IMR-90 (cell line): Measurements from ENCODE around the gene KDM5A. TPM values are rescaled to one million over a fixed set of nuclear protein-coding genes. Genes with fewer than 3 reads are reported as not detected.

Experiments used
- ATAC-seq: fragments of 200-7000 bp; cut with Tn5 transposase; 2 replicates; pipeline ENCODE4 v1.9.1; 2020; ENCODE audit warnings: low read depth, mild to moderate bottlenecking, moderate library complexity
- BruUV-seq: library from RNA; stranded (reverse); fragments of 400-500 nt; replicated peaks from 2 replicates; lab custom pipeline; 2021; lab: Mats Ljungman, UMichigan
- CTCF ChIA-PET: fragments of 300-600 bp; formaldehyde crosslinking; extraction: SDS; loops from one replicate; lab custom pipeline; 2021; ENCODE audit warnings: antibody characterized with exemption; lab: Yijun Ruan, JAX
- POLR2A ChIA-PET: fragments of 300-600 bp; sonication (Branson Sonifier 250); formaldehyde crosslinking; loops from one replicate; lab custom pipeline; 2022; ENCODE audit warnings: antibody characterized with exemption; ENCODE audit not compliant: unreplicated experiment; lab: Charles Lee
- DNase-seq: peaks from one replicate; pipeline ENCODE4 v3.0.0; 2013
- H2AFZ ChIP-seq: replicated peaks from 2 replicates; pipeline ENCODE3; 2013; ENCODE audit warnings: low read length, mild to moderate bottlenecking; ENCODE audit not compliant: poor library complexity
- H2AK5ac ChIP-seq: 2 replicates; pipeline ENCODE4 v1.6.1; 2013; ENCODE audit warnings: low read depth, low read length, inconsistent platforms
- H2AK9ac ChIP-seq: replicated peaks from 2 replicates; pipeline ENCODE3; 2013; ENCODE audit warnings: mild to moderate bottlenecking, low read depth, low read length, moderate library complexity; ENCODE audit not compliant: poor library complexity
- H2BK120ac ChIP-seq: 2 replicates; pipeline ENCODE4 v1.6.1; 2013; ENCODE audit warnings: low read depth, low read length, inconsistent platforms
- H2BK15ac ChIP-seq: 3 replicates; pipeline ENCODE4 v1.6.1; 2013; ENCODE audit warnings: low read depth, low read length, inconsistent platforms
- H2BK20ac ChIP-seq: 2 replicates; pipeline ENCODE4 v1.6.1; 2013; ENCODE audit warnings: low read depth, mild to moderate bottlenecking, inconsistent platforms, low read length, moderate library complexity
- H2BK5ac ChIP-seq: 2 replicates; pipeline ENCODE4 v1.6.1; 2013; ENCODE audit warnings: mild to moderate bottlenecking, low read depth, low read length, inconsistent platforms; ENCODE audit not compliant: poor library complexity, severe bottlenecking
- H3K14ac ChIP-seq: replicated peaks from 2 replicates; pipeline ENCODE4 v1.6.1; 2013; ENCODE audit warnings: low read depth, low read length, inconsistent platforms
- H3K18ac ChIP-seq: 2 replicates; pipeline ENCODE4 v1.6.1; 2013; ENCODE audit warnings: low read depth, low read length, control low read depth
- H3K23ac ChIP-seq: 2 replicates; pipeline ENCODE4 v1.6.1; 2013; ENCODE audit warnings: low read depth, low read length, inconsistent platforms
- H3K27ac ChIP-seq: 2 replicates; pipeline ENCODE4 v1.5.1; 2013; ENCODE audit warnings: mild to moderate bottlenecking, control low read depth, low read length; ENCODE audit not compliant: insufficient read depth
- H3K27me3 ChIP-seq: 2 replicates; pipeline ENCODE4 v1.6.1; 2013; ENCODE audit warnings: low read length; ENCODE audit not compliant: control insufficient read depth, insufficient read depth
- H3K36me3 ChIP-seq: 2 replicates; pipeline ENCODE4 v1.6.1; 2013; ENCODE audit warnings: low read length, mixed read lengths; ENCODE audit not compliant: control insufficient read depth, insufficient read depth
- H3K4ac ChIP-seq: 2 replicates; pipeline ENCODE4 v1.6.1; 2013; ENCODE audit warnings: low read depth, low read length, inconsistent platforms
- H3K4me1 ChIP-seq: 2 replicates; pipeline ENCODE4 v1.6.1; 2013; ENCODE audit warnings: low read length, mixed read lengths; ENCODE audit not compliant: control insufficient read depth, insufficient read depth
- H3K4me2 ChIP-seq: 2 replicates; pipeline ENCODE4 v1.6.1; 2013; ENCODE audit warnings: low read depth, mild to moderate bottlenecking, control low read depth, low read length, moderate library complexity
- H3K4me3 ChIP-seq: 2 replicates; pipeline ENCODE4 v1.5.1; 2013; ENCODE audit warnings: low read depth, mild to moderate bottlenecking, control low read depth, low read length, moderate library complexity; ENCODE audit not compliant: insufficient read depth
- H3K56ac ChIP-seq: 2 replicates; pipeline ENCODE4 v1.6.1; 2013; ENCODE audit warnings: low read length, inconsistent platforms; ENCODE audit not compliant: insufficient read depth; ENCODE audit errors: extremely low read depth
- H3K79me1 ChIP-seq, 2 experiments: 2 replicates each; pipeline ENCODE4 v1.6.1; 2013; ENCODE audit warnings: low read length in 2 of 2, inconsistent platforms in 1 of 2, low read depth in 1 of 2
- H3K9ac ChIP-seq: 2 replicates; pipeline ENCODE4 v1.6.1; 2013; ENCODE audit warnings: low read depth, low read length, control low read depth
- H3K9me1 ChIP-seq: 2 replicates; pipeline ENCODE4 v1.6.1; 2013; ENCODE audit warnings: low read length, inconsistent platforms; ENCODE audit not compliant: insufficient read depth
- H3K9me3 ChIP-seq: 2 replicates; pipeline ENCODE4 v1.6.1; 2013; ENCODE audit warnings: low read length; ENCODE audit not compliant: control insufficient read depth, insufficient read depth
- H4K20me1 ChIP-seq: 2 replicates; pipeline ENCODE4 v1.6.1; 2013; ENCODE audit warnings: low read length, inconsistent platforms; ENCODE audit not compliant: insufficient read depth
- H4K5ac ChIP-seq: 2 replicates; pipeline ENCODE4 v1.6.1; 2013; ENCODE audit warnings: mild to moderate bottlenecking, low read depth, low read length, control low read depth
- H4K8ac ChIP-seq, 2 experiments: 2 replicates each; pipeline ENCODE4 v1.6.1; 2013; ENCODE audit warnings: low read depth in 2 of 2, low read length in 2 of 2, control low read depth in 1 of 2, inconsistent platforms in 1 of 2
- H4K91ac ChIP-seq: 2 replicates; pipeline ENCODE4 v1.6.1; 2013; ENCODE audit warnings: low read depth, low read length, inconsistent platforms; ENCODE audit not compliant: insufficient read depth
- BHLHE40 ChIP-seq: fragments of 150-350 bp; IDR thresholded peaks from 2 replicates; pipeline ENCODE4 v1.6.1; 2016; ENCODE audit warnings: mild to moderate bottlenecking, low read depth, low read length
- CEBPB ChIP-seq: IDR thresholded peaks from 2 replicates; pipeline ENCODE4 v1.6.1; 2012; ENCODE audit warnings: low read depth, low read length, improper control_type of control experiment
- CTCF ChIP-seq: conservative IDR thresholded peaks from 2 replicates; pipeline ENCODE4 v1.5.1; 2012; ENCODE audit warnings: mild to moderate bottlenecking, low read depth, low read length, improper control_type of control experiment
- ELK1 ChIP-seq: fragments of 150-350 bp; IDR thresholded peaks from 2 replicates; pipeline ENCODE4 v1.6.1; 2016; ENCODE audit warnings: low read depth, mild to moderate bottlenecking, low read length, moderate library complexity, borderline replicate concordance
- FOS ChIP-seq: fragments of 150-350 bp; IDR thresholded peaks from 2 replicates; pipeline ENCODE4 v1.6.1; 2016; ENCODE audit warnings: low read depth, low read length
- MAFK ChIP-seq: IDR thresholded peaks from 2 replicates; pipeline ENCODE4 v1.6.1; 2012; ENCODE audit warnings: low read depth, low read length, improper control_type of control experiment
- MXI1 ChIP-seq: IDR thresholded peaks from 2 replicates; pipeline ENCODE4 v1.6.1; 2012; ENCODE audit warnings: low read depth, mild to moderate bottlenecking, low read length, moderate library complexity, borderline replicate concordance
- NFE2L2 ChIP-seq: fragments of 150-350 bp; IDR thresholded peaks from 2 replicates; pipeline ENCODE4 v1.6.1; 2016; ENCODE audit warnings: low read depth, mild to moderate bottlenecking, low read length
- POLR2A ChIP-seq: IDR thresholded peaks from 2 replicates; pipeline ENCODE4 v1.6.1; 2012; ENCODE audit warnings: mild to moderate bottlenecking, low read depth, low read length
- RAD21 ChIP-seq: IDR thresholded peaks from 2 replicates; pipeline ENCODE4 v1.6.1; 2012; ENCODE audit warnings: low read length, improper control_type of control experiment
- RCOR1 ChIP-seq: IDR thresholded peaks from 2 replicates; pipeline ENCODE4 v1.6.1; 2012; ENCODE audit warnings: mild to moderate bottlenecking, low read length, improper control_type of control experiment; ENCODE audit not compliant: insufficient replicate concordance
- SMC3 ChIP-seq: fragments of 150-350 bp; IDR thresholded peaks from 2 replicates; pipeline ENCODE4 v1.6.1; 2016; ENCODE audit warnings: low read depth, mild to moderate bottlenecking, antibody characterized with exemption, low read length, moderate library complexity
- USF2 ChIP-seq: fragments of 150-350 bp; IDR thresholded peaks from 2 replicates; pipeline ENCODE4 v1.6.1; 2017; ENCODE audit warnings: mild to moderate bottlenecking, antibody characterized with exemption, low read length, low read depth
- WGBS, 2 experiments: methylation state at CpG; one replicate each; pipeline versions ENCODE4 v1.1.5 to v1.1.7; 2013; ENCODE audit warnings: missing lambda C conversion rate in 2 of 2; ENCODE audit not compliant: insufficient read length in 1 of 2; ENCODE audit errors: extremely low coverage in 2 of 2; 5-methylcytosine and 5-hydroxymethylcytosine counted together
- dilution Hi-C: fragments of 300-500 bp; cut with HindIII; formaldehyde crosslinking; loops from one replicate; pipeline ENCODE4 v1.14.3; 2018; ENCODE audit warnings: low sequenced_read_pairs; ENCODE audit not compliant: unreplicated experiment
- in situ Hi-C: fragments of 300-500 bp; cut with MboI; formaldehyde crosslinking; loops from 3 replicates; pipeline ENCODE4 v1.14.3; 2019; ENCODE audit warnings: low sequenced_read_pairs, inconsistent platforms, mixed read lengths
- intact Hi-C: fragments of 100-400 bp; cut with micrococcal nuclease; formaldehyde crosslinking; loops from 2 replicates; pipeline ENCODE4 v1.10.0; 2022
- polyA plus RNA-seq, 3 experiments: library from polyadenylated mRNA; depleted of rRNA; stranded (reverse); fragments of >200 nt; gene quantifications; 2 replicates each; pipeline ENCODE4 v1.2.3, GENCODE V29; 2012; ENCODE audit warnings: low replicate concordance in 1 of 3
- total RNA-seq: library from RNA; depleted of rRNA; stranded (reverse); fragments of >200 nt; gene quantifications from 2 replicates; pipeline ENCODE4 v1.2.3, GENCODE V29; 2012

The KDM5A gene
- total and polyA plus RNA-seq, 2 of the 4 experiments (the other 2 are of a cell fraction) = 7.9 to 95.9 TPM

- no peak overlapping the region for H3K4ac ChIP-seq
- no peak overlapping the region for H2AK5ac ChIP-seq
- H3K9ac ChIP-seq = no peak overlapping the region
- in situ Hi-C loops = no loop called here
- no TSS peak for BruUV-seq
- no peak overlapping the region for H3K23ac ChIP-seq
- intact Hi-C loops = no loop called here
- H2AFZ ChIP-seq = peak overlapping the region; percentile 23
- H3K9me3 ChIP-seq = 0 out of 2 replicates have a peak, but pooled peaks cover 2% of the 10 kb centered on the region
- dilution Hi-C loops = no loop called here
- no peak overlapping the region for H3K14ac ChIP-seq
- no peaks in the 10 kb centered on the region for H3K36me3 ChIP-seq
- no peak overlapping the region for H3K27ac ChIP-seq
- no peak overlapping the region for H3K4me3 ChIP-seq
- H3K9me1 ChIP-seq = no peaks in the 10 kb centered on the region
- H4K8ac ChIP-seq = no peak overlapping the region
- no peak overlapping the region for H4K5ac ChIP-seq
- no peaks in the 10 kb centered on the region for H3K79me1 ChIP-seq
- ATAC-seq = no peak
- no peak overlapping the region for H3K18ac ChIP-seq
- TF ChIP-seq MAFK (no peak), CEBPB (no peak), CTCF (no peak), BHLHE40 (no peak), RAD21 (no peak), RCOR1 (no peak), SMC3 (no peak), POLR2A (no peak), FOS (no peak), NFE2L2 (no peak), USF2 (no peak), ELK1 (no peak), MXI1 (no peak)
- H2BK20ac ChIP-seq = no peak overlapping the region
- H3K4me1 ChIP-seq = no peaks in the 10 kb centered on the region
- DNase-seq = no peak
- no peak overlapping the region for H3K4me2 ChIP-seq
- WGBS, 2 experiments = 20% methylated on average over 1 of the region's 4 CpGs; no CpG with 5 or more reads in 1 of the 2 experiments
- H2AK9ac ChIP-seq = peak overlapping the region; percentile 24
- ChIA-PET POLR2A (no interaction called here), CTCF (no interaction called here)
- H3K56ac ChIP-seq = no peak overlapping the region
- no peak overlapping the region for H2BK15ac ChIP-seq
- no peak overlapping the region for H4K91ac ChIP-seq
- no peaks in the 10 kb centered on the region for H4K20me1 ChIP-seq
- H2BK120ac ChIP-seq = no peak overlapping the region
- H3K27me3 ChIP-seq = peaks cover 21% of the 10 kb centered on the region
- H2BK5ac ChIP-seq = no peak overlapping the region
Observed at GRCh38 chr12:243381-243780, 145.7 kb downstream of the KDM5A start.
